ENCODE results near the gene FADS6.

The FADS6 gene

GRCh38 chr17:74855323-74855722 lies 38.1 kb downstream of the FADS6 start:
- no peak for TF ChIP-seq CTCF (IDR thresholded peaks at IDR 0.05; ENCODE audit: low read depth, low read length, missing control alignments)
- H3K4me3 ChIP-seq (replicated peaks; ENCODE audit: low read depth, low read length), result no peak overlapping the region
- no peak for DNase-seq (ENCODE audit: extremely low read depth, low read depth)

GRCh38 chr17:74854792-74855191 lies 38.6 kb downstream of the FADS6 start:
- no peak overlapping the region for H3K4me3 ChIP-seq (replicated peaks; ENCODE audit: low read depth, low read length)

GRCh38 chr17:74853669-74854068 lies 39.8 kb downstream of the FADS6 start:
- DNase-seq (ENCODE audit: extremely low read depth, low read depth), result no peak
- no peak for TF ChIP-seq CTCF (IDR thresholded peaks at IDR 0.05; ENCODE audit: low read depth, low read length, missing control alignments)
- no peak overlapping the region for H3K4me3 ChIP-seq (replicated peaks; ENCODE audit: low read depth, low read length)

More at GRCh38 chr17:74854792-74855191, 38.6 kb downstream of the FADS6 start:
- no peak for TF ChIP-seq CTCF (IDR thresholded peaks at IDR 0.05; ENCODE audit: low read depth, low read length, missing control alignments)
- no peak for DNase-seq (ENCODE audit: extremely low read depth, low read depth)

GRCh38 chr17:74853048-74853397 lies 40.4 kb downstream of the FADS6 start:
- H3K4me3 ChIP-seq (replicated peaks; ENCODE audit: low read depth, low read length), result no peak overlapping the region
- DNase-seq (ENCODE audit: extremely low read depth, low read depth), result no peak
- no peak for TF ChIP-seq CTCF (IDR thresholded peaks at IDR 0.05; ENCODE audit: low read depth, low read length, missing control alignments)

- 0 out of 2 replicates have a peak overlapping the region, but pooled peaks have one; percentile 9 for H3K4me3 ChIP-seq (replicated peaks; ENCODE audit: low read depth, low read length)
- no peak for DNase-seq (ENCODE audit: extremely low read depth, low read depth)
Measured at GRCh38 chr17:74852237-74853047, 41.0 kb downstream of the FADS6 start.

GRCh38 chr17:74851612-74852236 lies 41.7 kb downstream of the FADS6 start:
- no peak overlapping the region for H3K4me3 ChIP-seq (replicated peaks; ENCODE audit: low read depth, low read length)
- no peak for TF ChIP-seq CTCF (IDR thresholded peaks at IDR 0.05; ENCODE audit: low read depth, low read length, missing control alignments)
- no peak for DNase-seq (ENCODE audit: extremely low read depth, low read depth)

More at GRCh38 chr17:74852237-74853047, 41.0 kb downstream of the FADS6 start:
- no peak for TF ChIP-seq CTCF (IDR thresholded peaks at IDR 0.05; ENCODE audit: low read depth, low read length, missing control alignments)
